Activated B cell treated with CpG ODN at 0.5 μM for 24 hours (primary cell): ENCODE results near the gene BARHL1. TPM values are rescaled to one million over a fixed set of nuclear protein-coding genes. Genes with fewer than 3 reads are reported as not detected.
"Not testable (repeated sequence)": the region's sequence is repeated elsewhere in the genome, so short reads cannot be mapped to it uniquely, and the experiment has no call there.

Experiments used
- ATAC-seq: fragments of 200-7000 bp; cut with Tn5 transposase; one replicate; pipeline ENCODE4 v1.10.0; 2021; ENCODE audit warnings: low read depth, mild to moderate bottlenecking, moderate library complexity
- CTCF ChIA-PET: fragments of 350-600 bp; sonication (Branson Sonifier 250); formaldehyde crosslinking; loops from one replicate; lab custom pipeline; 2021; ENCODE audit warnings: antibody characterized with exemption; lab: Charles Lee
- POLR2A ChIA-PET: fragments of 350-600 bp; sonication (Branson Sonifier 250); formaldehyde crosslinking; loops from one replicate; lab custom pipeline; 2021; ENCODE audit warnings: antibody characterized with exemption; lab: Charles Lee
- DNase-seq: peaks from one replicate; pipeline ENCODE4 v3.0.0; 2022
- H3K27ac Mint-ChIP-seq: one replicate; pipeline ENCODE4 v1.8.0; 2020; ENCODE audit warnings: mixed read lengths
- H3K27me3 Mint-ChIP-seq: one replicate; pipeline ENCODE4 v1.8.0; 2021; ENCODE audit warnings: mixed read lengths
- H3K36me3 Mint-ChIP-seq: one replicate; pipeline ENCODE4 v1.8.0; 2021; ENCODE audit warnings: low read depth, mixed read lengths
- H3K4me1 Mint-ChIP-seq: one replicate; pipeline ENCODE4 v1.8.0; 2021; ENCODE audit warnings: mixed read lengths
- H3K4me3 Mint-ChIP-seq: one replicate; pipeline ENCODE4 v1.8.0; 2020; ENCODE audit warnings: mild to moderate bottlenecking, mixed read lengths
- H3K9me3 Mint-ChIP-seq: one replicate; pipeline ENCODE4 v1.8.0; 2020; ENCODE audit warnings: mixed read lengths
- intact Hi-C: fragments of 100-400 bp; cut with micrococcal nuclease; formaldehyde crosslinking; loops from one replicate; pipeline ENCODE4 v1.15.1; 2024
- total RNA-seq: library from RNA; stranded (reverse); gene quantifications from 2 replicates; pipeline ENCODE4 v1.2.3, GENCODE V29; 2022
- TF ChIP-seq, protein P1 (sequence below): fragments of 200-600 bp; IDR thresholded peaks from one replicate; pipeline ENCODE4 v1.8.0; 2022; ENCODE audit warnings: antibody characterized with exemption, mild to moderate bottlenecking

BARHL1 gene
- total RNA-seq, 1 donor from 2014 or later, result not detected

- DNase-seq (no peak), ATAC-seq (no peak)
- POLR2A ChIA-PET, result no interaction called here
- Mint-ChIP-seq H3K4me1 (no peaks in the 10 kb centered on the region), H3K4me3 (no peak overlapping the region), H3K27ac (no peak overlapping the region), H3K9me3 (peaks cover 3% of the 10 kb centered on the region), H3K27me3 (peaks cover 25% of the 10 kb centered on the region), H3K36me3 (peaks cover 2% of the 10 kb centered on the region)
- intact Hi-C loops, result no loop called here
- CTCF ChIA-PET, result no interaction called here
- TF ChIP-seq, protein P1, sequence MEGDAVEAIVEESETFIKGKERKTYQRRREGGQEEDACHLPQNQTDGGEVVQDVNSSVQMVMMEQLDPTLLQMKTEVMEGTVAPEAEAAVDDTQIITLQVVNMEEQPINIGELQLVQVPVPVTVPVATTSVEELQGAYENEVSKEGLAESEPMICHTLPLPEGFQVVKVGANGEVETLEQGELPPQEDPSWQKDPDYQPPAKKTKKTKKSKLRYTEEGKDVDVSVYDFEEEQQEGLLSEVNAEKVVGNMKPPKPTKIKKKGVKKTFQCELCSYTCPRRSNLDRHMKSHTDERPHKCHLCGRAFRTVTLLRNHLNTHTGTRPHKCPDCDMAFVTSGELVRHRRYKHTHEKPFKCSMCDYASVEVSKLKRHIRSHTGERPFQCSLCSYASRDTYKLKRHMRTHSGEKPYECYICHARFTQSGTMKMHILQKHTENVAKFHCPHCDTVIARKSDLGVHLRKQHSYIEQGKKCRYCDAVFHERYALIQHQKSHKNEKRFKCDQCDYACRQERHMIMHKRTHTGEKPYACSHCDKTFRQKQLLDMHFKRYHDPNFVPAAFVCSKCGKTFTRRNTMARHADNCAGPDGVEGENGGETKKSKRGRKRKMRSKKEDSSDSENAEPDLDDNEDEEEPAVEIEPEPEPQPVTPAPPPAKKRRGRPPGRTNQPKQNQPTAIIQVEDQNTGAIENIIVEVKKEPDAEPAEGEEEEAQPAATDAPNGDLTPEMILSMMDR, result no peak
Observed at GRCh38 chr9:132562306-132562573, 20.2 kb upstream of the BARHL1 start.

DNA sequence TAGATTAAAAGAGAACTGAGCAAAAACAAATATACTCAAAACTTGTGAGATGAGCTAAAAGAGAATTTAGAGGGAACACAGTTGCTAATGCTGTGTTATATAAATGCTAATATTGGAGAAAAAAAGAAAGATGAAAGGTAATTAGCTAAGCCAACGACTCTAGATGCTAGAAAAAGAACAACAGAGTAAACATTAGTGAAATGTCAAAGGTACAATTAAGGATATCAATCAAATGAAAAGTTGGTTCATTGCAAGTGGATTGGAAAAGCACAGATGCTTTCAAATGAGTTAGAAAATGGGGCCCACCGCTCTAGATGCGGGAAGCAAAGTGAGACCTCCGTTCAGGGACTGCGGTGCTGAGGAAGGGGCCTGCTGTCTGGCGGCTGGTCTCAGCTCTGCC is 17.9 kb upstream of the BARHL1 start:
- Mint-ChIP-seq H3K4me3 (no peak overlapping the region), H3K27me3 (peaks cover 17% of the 10 kb centered on the region), H3K4me1 (no peaks in the 10 kb centered on the region), H3K9me3 (peaks cover under 1% of the 10 kb centered on the region), H3K36me3 (peaks cover under 1% of the 10 kb centered on the region), H3K27ac (no peak overlapping the region)
- ChIA-PET POLR2A (no interaction called here), CTCF (no interaction called here)
- intact Hi-C loops, result no loop called here
- TF ChIP-seq, protein P1, result no peak
- no peak for ATAC-seq
- no peak for DNase-seq

DNA sequence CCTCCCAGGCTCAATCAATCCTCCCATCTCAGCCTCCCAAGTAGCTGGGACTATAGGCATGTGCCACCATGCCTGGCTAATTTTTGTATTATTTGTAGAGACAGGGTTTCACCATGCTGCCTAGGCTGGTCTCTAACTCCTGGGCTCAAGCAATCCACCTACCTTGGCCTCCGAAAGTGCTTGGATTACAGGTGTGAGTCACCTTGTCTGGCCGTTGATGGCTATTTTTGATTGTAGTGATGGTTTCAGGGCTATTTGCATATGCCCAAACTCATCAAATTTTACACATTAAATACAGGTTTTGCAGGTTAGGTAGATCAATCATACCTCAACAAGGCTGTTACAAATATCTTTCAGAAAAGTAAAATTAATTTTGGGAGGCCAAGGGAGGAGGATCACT is 13.6 kb upstream of the BARHL1 start:
- H3K4me3 Mint-ChIP-seq, H3K9me3 Mint-ChIP-seq, CTCF ChIA-PET, H3K36me3 Mint-ChIP-seq, H3K4me1 Mint-ChIP-seq, ATAC-seq, POLR2A ChIA-PET, DNase-seq, H3K27me3 Mint-ChIP-seq, H3K27ac Mint-ChIP-seq, intact Hi-C loops: not testable (repeated sequence)

DNA sequence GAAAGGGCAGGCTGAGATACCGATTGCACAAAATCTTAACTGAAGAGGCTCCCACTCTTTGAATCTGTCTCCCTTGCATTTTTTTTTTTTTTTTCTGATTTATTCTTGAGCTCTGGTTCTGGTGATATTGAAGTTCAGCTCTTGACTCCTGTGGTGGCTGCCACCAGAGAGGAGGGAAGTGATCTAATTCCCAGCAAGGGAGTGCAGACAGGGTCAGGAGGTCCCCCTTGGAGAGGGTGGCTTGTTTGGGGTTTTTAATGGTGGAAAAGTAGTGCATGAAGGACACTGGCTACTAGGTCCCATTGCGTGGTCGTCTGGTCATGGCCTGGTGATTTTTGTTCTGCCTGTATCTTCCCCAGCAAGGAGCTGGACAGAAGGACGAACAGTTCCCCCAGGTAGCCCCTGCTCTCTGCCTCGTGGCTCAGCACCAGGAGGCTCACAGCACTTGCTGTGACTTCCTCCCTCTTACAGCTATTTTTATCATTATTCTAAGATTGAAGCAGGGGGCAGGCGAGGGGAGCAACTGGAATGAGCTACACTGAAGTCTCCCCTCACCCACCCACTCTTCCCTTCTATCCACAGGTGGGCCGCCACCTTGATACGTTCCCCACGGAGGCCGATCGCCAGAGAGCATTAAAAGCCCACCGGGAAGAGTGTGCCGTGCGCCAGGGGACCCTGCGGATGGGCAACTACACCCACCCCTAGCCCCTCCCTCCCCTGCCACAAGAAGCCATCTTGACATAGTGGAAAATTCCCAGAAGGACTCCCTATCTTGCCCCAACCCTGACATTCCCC is 10.4 kb upstream of the BARHL1 start:
- no peak for ATAC-seq
- H3K36me3 Mint-ChIP-seq, result no peaks in the 10 kb centered on the region
- H3K9me3 Mint-ChIP-seq, result no peaks in the 10 kb centered on the region
- H3K27me3 Mint-ChIP-seq, result peaks cover 23% of the 10 kb centered on the region
- DNase-seq, result no peak
- TF ChIP-seq, protein P1, result no peak
- ChIA-PET CTCF (no interaction called here), POLR2A (no interaction called here)
- H3K4me1 Mint-ChIP-seq, result no peaks in the 10 kb centered on the region
- intact Hi-C loops, result no loop called here
- H3K27ac Mint-ChIP-seq, result no peak overlapping the region
- no peak overlapping the region for H3K4me3 Mint-ChIP-seq

GRCh38 chr9:132572921-132573320 is 9.5 kb upstream of the BARHL1 start:
- no peak for ATAC-seq
- no peak overlapping the region for H3K4me3 Mint-ChIP-seq
- peaks cover 32% of the 10 kb centered on the region for H3K27me3 Mint-ChIP-seq

More at GRCh38 chr9:132572921-132573320, 9.5 kb upstream of the BARHL1 start:
- intact Hi-C loops, result no loop called here
- no peak overlapping the region for H3K27ac Mint-ChIP-seq
- DNase-seq, result no peak
- CTCF ChIA-PET, result no interaction called here
- TF ChIP-seq, protein P1, result no peak
- POLR2A ChIA-PET, result no interaction called here
- no peaks in the 10 kb centered on the region for H3K4me1 Mint-ChIP-seq
- no peaks in the 10 kb centered on the region for H3K36me3 Mint-ChIP-seq
- no peaks in the 10 kb centered on the region for H3K9me3 Mint-ChIP-seq
